Measurements from ENCODE around the gene HOXD10. TPM values are rescaled to one million over a fixed set of nuclear protein-coding genes. Genes with fewer than 3 reads are reported as not detected.

HOXD10 gene
- total RNA-seq, 1 experiment from 2014 or later = not detected

DNA sequence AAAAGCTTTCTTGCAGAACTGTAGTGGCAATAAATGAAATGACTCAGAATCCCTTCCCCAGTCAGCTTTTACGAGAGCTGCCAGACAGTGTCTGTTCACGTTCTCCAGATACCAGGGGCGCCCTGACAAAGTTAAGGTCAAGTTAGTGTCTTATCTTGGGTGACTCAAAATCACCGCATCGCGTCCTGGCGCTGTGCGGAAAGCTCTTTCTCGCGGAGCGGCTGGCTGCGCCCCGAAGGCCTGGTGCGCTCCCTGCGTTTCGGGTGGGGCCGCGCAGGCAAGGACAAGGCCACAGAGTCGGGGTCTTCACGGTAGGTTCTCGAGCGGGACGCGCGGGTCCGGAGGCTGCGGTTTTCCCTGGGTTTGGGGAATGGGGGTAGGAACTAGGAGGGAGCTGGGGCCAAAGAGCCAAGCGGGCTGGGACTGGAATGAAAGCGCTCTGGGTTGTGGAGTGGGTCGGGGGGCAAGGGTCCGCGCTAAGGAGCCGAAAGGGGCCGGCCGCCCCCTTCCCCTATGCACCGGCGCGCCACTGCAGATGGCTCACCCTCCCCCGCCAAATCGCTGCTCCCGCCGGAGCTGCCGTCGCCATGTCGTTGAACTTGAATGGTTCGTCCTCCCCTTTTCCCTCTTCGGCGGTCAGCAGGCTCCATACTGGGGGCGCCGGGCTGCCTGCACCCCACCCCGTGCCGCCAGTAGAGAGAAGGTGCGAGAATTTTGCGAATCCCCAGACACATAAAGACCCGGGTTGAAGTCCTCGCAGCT is 12.1 kb upstream of the HOXD10 start:
- no peak overlapping the region for H3K4me3 ChIP-seq (ENCODE audit: low read depth in 2 of 2, low read length in 2 of 2)
- no peaks in the 10 kb centered on the region for H3K36me3 ChIP-seq (ENCODE audit: control insufficient read depth, insufficient read depth, low read length)
- no peak overlapping the region for H3K27ac ChIP-seq (ENCODE audit: low read length)
- peaks cover 5% of the 10 kb centered on the region for H3K4me1 ChIP-seq (ENCODE audit: control insufficient read depth, insufficient read depth, low read length)
- ATAC-seq = no peak
- no peak for TF ChIP-seq SIN3A (IDR thresholded peaks at IDR 0.05; ENCODE audit: borderline replicate concordance, insufficient read depth, low read depth, low read length)
- no TSS peak for BruUV-seq (replicated peaks)
- in situ Hi-C loops (cut with HindIII; ENCODE audit: low pct_unique_long_range_greater_than_20kb, low sequenced_read_pairs) (no loop called here), intact Hi-C loops (cut with micrococcal nuclease; ENCODE audit: unreplicated experiment) (no loop called here)
- ChIA-PET POLR2A (interaction anchor here (0.5 kb wide), 1 partner anchor 91 kb away, joined by 7 read pairs; no protein-coding TSS in a partner anchor), CTCF (no interaction called here)
- no peaks in the 10 kb centered on the region for H3K9me3 ChIP-seq (ENCODE audit: control insufficient read depth, insufficient read depth, low read depth, low read length)
- DNase-seq (ENCODE audit: low read depth, low spot score) = no peak
- H3K27me3 ChIP-seq (ENCODE audit: control insufficient read depth, insufficient read depth, low read length) = no peaks in the 10 kb centered on the region

DNA sequence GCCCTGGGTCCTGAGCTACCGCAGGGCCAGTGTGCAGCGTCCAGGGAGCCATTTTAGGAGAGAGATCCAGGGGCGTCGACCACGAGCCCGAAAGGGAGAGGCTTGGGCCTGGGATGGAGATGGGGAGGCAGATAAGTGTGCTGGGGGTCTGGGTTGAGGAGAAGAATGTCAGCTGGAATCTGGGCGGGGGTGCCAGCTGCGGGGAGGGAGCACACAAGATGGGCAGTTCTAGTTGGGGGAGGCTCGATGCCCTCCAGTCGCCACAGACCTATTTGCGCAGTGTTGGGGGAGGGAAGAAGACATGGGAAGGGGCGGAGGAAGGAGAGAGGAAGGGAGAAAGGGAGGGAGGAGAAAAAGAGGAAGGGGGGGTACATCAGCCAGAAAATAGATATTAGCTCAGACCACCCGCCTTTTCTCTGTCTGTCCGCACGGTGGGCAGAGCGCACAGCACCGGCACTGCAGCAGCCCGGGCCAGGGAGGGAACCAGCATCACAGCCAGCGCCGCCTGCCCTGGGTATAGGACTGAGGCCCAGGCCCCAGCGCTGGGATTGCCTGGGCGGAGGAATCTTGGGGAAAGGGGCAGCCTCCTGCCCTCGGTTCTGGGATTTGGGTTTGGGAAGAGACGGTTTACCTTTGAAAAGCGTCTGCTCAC is 11.4 kb upstream of the HOXD10 start:
- intact Hi-C loops (cut with micrococcal nuclease; ENCODE audit: unreplicated experiment) (no loop called here), in situ Hi-C loops (cut with HindIII; ENCODE audit: low pct_unique_long_range_greater_than_20kb, low sequenced_read_pairs) (no loop called here)
- no peaks in the 10 kb centered on the region for H3K9me3 ChIP-seq (ENCODE audit: control insufficient read depth, insufficient read depth, low read depth, low read length)
- no peak overlapping the region for H3K4me3 ChIP-seq (ENCODE audit: low read depth in 2 of 2, low read length in 2 of 2)
- no peak overlapping the region for H3K27ac ChIP-seq (ENCODE audit: low read length)
- ATAC-seq (no peak), DNase-seq (ENCODE audit: low read depth, low spot score) (no peak)
- H3K4me1 ChIP-seq (ENCODE audit: control insufficient read depth, insufficient read depth, low read length) = peaks cover 5% of the 10 kb centered on the region
- TF ChIP-seq TCF7L2 (IDR thresholded peaks at IDR 0.05; ENCODE audit: low read depth, low read length) (no peak), POLR2AphosphoS5 (IDR thresholded peaks at IDR 0.05; ENCODE audit: low read depth, low read length) (no peak), SIN3A (IDR thresholded peaks at IDR 0.05; ENCODE audit: borderline replicate concordance, insufficient read depth, low read depth, low read length) (no peak)
- TF ChIP-seq, protein P1, sequence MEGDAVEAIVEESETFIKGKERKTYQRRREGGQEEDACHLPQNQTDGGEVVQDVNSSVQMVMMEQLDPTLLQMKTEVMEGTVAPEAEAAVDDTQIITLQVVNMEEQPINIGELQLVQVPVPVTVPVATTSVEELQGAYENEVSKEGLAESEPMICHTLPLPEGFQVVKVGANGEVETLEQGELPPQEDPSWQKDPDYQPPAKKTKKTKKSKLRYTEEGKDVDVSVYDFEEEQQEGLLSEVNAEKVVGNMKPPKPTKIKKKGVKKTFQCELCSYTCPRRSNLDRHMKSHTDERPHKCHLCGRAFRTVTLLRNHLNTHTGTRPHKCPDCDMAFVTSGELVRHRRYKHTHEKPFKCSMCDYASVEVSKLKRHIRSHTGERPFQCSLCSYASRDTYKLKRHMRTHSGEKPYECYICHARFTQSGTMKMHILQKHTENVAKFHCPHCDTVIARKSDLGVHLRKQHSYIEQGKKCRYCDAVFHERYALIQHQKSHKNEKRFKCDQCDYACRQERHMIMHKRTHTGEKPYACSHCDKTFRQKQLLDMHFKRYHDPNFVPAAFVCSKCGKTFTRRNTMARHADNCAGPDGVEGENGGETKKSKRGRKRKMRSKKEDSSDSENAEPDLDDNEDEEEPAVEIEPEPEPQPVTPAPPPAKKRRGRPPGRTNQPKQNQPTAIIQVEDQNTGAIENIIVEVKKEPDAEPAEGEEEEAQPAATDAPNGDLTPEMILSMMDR (IDR thresholded peaks at IDR 0.05) = no peak
- TF ChIP-seq, protein P2, sequence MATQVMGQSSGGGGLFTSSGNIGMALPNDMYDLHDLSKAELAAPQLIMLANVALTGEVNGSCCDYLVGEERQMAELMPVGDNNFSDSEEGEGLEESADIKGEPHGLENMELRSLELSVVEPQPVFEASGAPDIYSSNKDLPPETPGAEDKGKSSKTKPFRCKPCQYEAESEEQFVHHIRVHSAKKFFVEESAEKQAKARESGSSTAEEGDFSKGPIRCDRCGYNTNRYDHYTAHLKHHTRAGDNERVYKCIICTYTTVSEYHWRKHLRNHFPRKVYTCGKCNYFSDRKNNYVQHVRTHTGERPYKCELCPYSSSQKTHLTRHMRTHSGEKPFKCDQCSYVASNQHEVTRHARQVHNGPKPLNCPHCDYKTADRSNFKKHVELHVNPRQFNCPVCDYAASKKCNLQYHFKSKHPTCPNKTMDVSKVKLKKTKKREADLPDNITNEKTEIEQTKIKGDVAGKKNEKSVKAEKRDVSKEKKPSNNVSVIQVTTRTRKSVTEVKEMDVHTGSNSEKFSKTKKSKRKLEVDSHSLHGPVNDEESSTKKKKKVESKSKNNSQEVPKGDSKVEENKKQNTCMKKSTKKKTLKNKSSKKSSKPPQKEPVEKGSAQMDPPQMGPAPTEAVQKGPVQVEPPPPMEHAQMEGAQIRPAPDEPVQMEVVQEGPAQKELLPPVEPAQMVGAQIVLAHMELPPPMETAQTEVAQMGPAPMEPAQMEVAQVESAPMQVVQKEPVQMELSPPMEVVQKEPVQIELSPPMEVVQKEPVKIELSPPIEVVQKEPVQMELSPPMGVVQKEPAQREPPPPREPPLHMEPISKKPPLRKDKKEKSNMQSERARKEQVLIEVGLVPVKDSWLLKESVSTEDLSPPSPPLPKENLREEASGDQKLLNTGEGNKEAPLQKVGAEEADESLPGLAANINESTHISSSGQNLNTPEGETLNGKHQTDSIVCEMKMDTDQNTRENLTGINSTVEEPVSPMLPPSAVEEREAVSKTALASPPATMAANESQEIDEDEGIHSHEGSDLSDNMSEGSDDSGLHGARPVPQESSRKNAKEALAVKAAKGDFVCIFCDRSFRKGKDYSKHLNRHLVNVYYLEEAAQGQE (IDR thresholded peaks at IDR 0.05; ENCODE audit: insufficient read depth in 1 of 2, low read depth in 2 of 2, low read length in 1 of 2) = no peak
- POLR2A ChIA-PET = no interaction called here
- no peaks in the 10 kb centered on the region for H3K36me3 ChIP-seq (ENCODE audit: control insufficient read depth, insufficient read depth, low read length)
- 0 out of 2 replicates have a peak, but pooled peaks cover under 1% of the 10 kb centered on the region for H3K27me3 ChIP-seq (ENCODE audit: control insufficient read depth, insufficient read depth, low read length)
- CTCF ChIA-PET = no interaction called here
- no TSS peak for BruUV-seq (replicated peaks)

All from Panc1 (cell line).